HepG2 (cell line): ENCODE measurements around the gene B4GALT1. TPM values are rescaled to one million over a fixed set of nuclear protein-coding genes. Genes with fewer than 3 reads are reported as not detected.

Experiments
- CBX1 ChIP-seq: IDR thresholded peaks from one replicate; pipeline ENCODE4 v1.6.1; 2016; ENCODE audit warnings: antibody characterized with exemption, low read depth
- EEA1 ChIP-seq: sonication (generic); formaldehyde crosslinking; IDR thresholded peaks from 2 replicates; pipeline ENCODE4 v1.5.1; 2020; ENCODE audit warnings: mild to moderate bottlenecking, missing genetic modification reagents, borderline replicate concordance
- FOXA3 ChIP-seq: IDR thresholded peaks from 2 replicates; pipeline ENCODE4 v1.6.1; 2016; ENCODE audit warnings: missing genetic modification reagents, missing compliant biosample characterization
- HDAC1 ChIP-seq: sonication (generic); formaldehyde crosslinking; IDR thresholded peaks from 2 replicates; pipeline ENCODE4 v1.5.1; 2020; ENCODE audit warnings: mild to moderate bottlenecking, missing genetic modification reagents
- HOXA7 ChIP-seq: sonication (generic); formaldehyde crosslinking; IDR thresholded peaks from 2 replicates; pipeline ENCODE4 v1.8.1; 2022; ENCODE audit warnings: mild to moderate bottlenecking, missing genetic modification reagents, moderate library complexity
- KLF11 ChIP-seq: IDR thresholded peaks from 2 replicates; pipeline ENCODE4 v1.6.1; 2016; ENCODE audit warnings: missing compliant biosample characterization
- NCOR1 ChIP-seq: fragments of 200-600 bp; sonication (generic); IDR thresholded peaks from 2 replicates; pipeline ENCODE4 v1.7.0; 2017; ENCODE audit warnings: antibody characterized with exemption, low read length, borderline replicate concordance
- RELA ChIP-seq: sonication (generic); formaldehyde crosslinking; IDR thresholded peaks from 2 replicates; pipeline ENCODE4 v1.4.0; 2020; ENCODE audit warnings: missing genetic modification reagents
- SALL1 ChIP-seq: sonication (generic); formaldehyde crosslinking; IDR thresholded peaks from 2 replicates; pipeline ENCODE4 v1.8.0; 2022; ENCODE audit warnings: mild to moderate bottlenecking, missing genetic modification reagents
- TEAD3 ChIP-seq: optimal IDR thresholded peaks from 2 replicates; pipeline ENCODE3; 2016; ENCODE audit warnings: borderline replicate concordance
- ZFP91 ChIP-seq: sonication (generic); formaldehyde crosslinking; IDR thresholded peaks from 2 replicates; pipeline ENCODE4 v1.9.0; 2022; ENCODE audit warnings: missing genetic modification reagents, mild to moderate bottlenecking, borderline replicate concordance
- ZNF138 ChIP-seq: sonication (generic); formaldehyde crosslinking; IDR thresholded peaks from 2 replicates; pipeline ENCODE4 v1.5.0; 2020; ENCODE audit warnings: mild to moderate bottlenecking, low read depth, missing genetic modification reagents
- ZNF510 ChIP-seq: sonication (generic); formaldehyde crosslinking; IDR thresholded peaks from 2 replicates; pipeline ENCODE4 v1.4.0; 2020; ENCODE audit warnings: low read depth, mild to moderate bottlenecking, missing genetic modification reagents
- ZNF720 ChIP-seq: sonication (generic); formaldehyde crosslinking; IDR thresholded peaks from 2 replicates; pipeline ENCODE4 v1.4.0; 2020; ENCODE audit warnings: missing genetic modification reagents
- ZNF766 ChIP-seq: sonication (generic); formaldehyde crosslinking; IDR thresholded peaks from 2 replicates; pipeline ENCODE4 v1.5.0; 2020; ENCODE audit warnings: missing genetic modification reagents, borderline replicate concordance
- polyA plus RNA-seq, 8 experiments: library from polyadenylated mRNA; depleted of rRNA in 3 of 8; stranded (reverse) in 7 of 8; unstranded in 1 of 8; fragments of >200 nt; fragmentation: Illumina TruSeq in 4 of 8; extraction: Trizol in 4 of 8; gene quantifications; 2 replicates each; pipeline versions ENCODE4 v1.2.1 to v1.2.3, GENCODE V29; 2011 to 2016; ENCODE audit warnings: low read depth in 4 of 8, missing spikeins in 1 of 8, mixed read lengths in 1 of 8; ENCODE audit not compliant: insufficient read depth in 1 of 8
- total RNA-seq, 5 experiments: library from RNA; depleted of rRNA; stranded (reverse); fragments of >200 nt; fragmentation: Illumina TruSeq; extraction: Trizol; gene quantifications; 2 replicates each; pipeline ENCODE4 v1.2.3, GENCODE V29; 2016; ENCODE audit warnings: low read depth in 1 of 5
- TF ChIP-seq, protein P1 (sequence below): sonication (generic); formaldehyde crosslinking; IDR thresholded peaks from 2 replicates; pipeline ENCODE4 v1.8.0; 2022; ENCODE audit warnings: mild to moderate bottlenecking, missing genetic modification reagents, moderate library complexity
- TF ChIP-seq, protein P2 (sequence below): sonication (generic); formaldehyde crosslinking; IDR thresholded peaks from 2 replicates; pipeline ENCODE4 v1.4.0; 2020; ENCODE audit warnings: missing genetic modification reagents, low read depth, mild to moderate bottlenecking, borderline replicate concordance
- TF ChIP-seq, protein P3 (sequence below): IDR thresholded peaks from 2 replicates; pipeline ENCODE4 v1.6.1; 2016; ENCODE audit warnings: low read depth, control low read depth
- TF ChIP-seq, protein P4 (sequence below): sonication (generic); formaldehyde crosslinking; IDR thresholded peaks from 2 replicates; pipeline ENCODE4 v1.4.0; 2020; ENCODE audit warnings: mild to moderate bottlenecking, missing genetic modification reagents, borderline replicate concordance
- TF ChIP-seq, protein P5 (sequence below): sonication (generic); formaldehyde crosslinking; IDR thresholded peaks from 2 replicates; pipeline ENCODE4 v1.4.0; 2020; ENCODE audit warnings: missing genetic modification reagents, borderline replicate concordance

Gene B4GALT1
- total and polyA plus RNA-seq, 2 of the 13 experiments (the other 11 are each of a cell fraction or from before 2014, with no cell fraction given) = 15.7 to 33.5 TPM

- TF ChIP-seq, protein P1, sequence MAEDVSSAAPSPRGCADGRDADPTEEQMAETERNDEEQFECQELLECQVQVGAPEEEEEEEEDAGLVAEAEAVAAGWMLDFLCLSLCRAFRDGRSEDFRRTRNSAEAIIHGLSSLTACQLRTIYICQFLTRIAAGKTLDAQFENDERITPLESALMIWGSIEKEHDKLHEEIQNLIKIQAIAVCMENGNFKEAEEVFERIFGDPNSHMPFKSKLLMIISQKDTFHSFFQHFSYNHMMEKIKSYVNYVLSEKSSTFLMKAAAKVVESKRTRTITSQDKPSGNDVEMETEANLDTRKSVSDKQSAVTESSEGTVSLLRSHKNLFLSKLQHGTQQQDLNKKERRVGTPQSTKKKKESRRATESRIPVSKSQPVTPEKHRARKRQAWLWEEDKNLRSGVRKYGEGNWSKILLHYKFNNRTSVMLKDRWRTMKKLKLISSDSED (CRISPR knock-in tag) = no peak
- TF ChIP-seq, protein P2, sequence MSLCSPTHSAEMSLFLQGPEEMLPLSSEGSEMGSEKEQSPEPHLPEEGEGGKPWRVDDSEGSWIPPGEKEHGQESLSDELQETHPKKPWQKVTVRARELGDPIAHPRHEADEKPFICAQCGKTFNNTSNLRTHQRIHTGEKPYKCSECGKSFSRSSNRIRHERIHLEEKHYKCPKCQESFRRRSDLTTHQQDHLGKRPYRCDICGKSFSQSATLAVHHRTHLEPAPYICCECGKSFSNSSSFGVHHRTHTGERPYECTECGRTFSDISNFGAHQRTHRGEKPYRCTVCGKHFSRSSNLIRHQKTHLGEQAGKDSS (CRISPR knock-in tag) = no peak
- no peak for TF ChIP-seq HOXA7 (CRISPR knock-in tag)
- TF ChIP-seq, protein P3, sequence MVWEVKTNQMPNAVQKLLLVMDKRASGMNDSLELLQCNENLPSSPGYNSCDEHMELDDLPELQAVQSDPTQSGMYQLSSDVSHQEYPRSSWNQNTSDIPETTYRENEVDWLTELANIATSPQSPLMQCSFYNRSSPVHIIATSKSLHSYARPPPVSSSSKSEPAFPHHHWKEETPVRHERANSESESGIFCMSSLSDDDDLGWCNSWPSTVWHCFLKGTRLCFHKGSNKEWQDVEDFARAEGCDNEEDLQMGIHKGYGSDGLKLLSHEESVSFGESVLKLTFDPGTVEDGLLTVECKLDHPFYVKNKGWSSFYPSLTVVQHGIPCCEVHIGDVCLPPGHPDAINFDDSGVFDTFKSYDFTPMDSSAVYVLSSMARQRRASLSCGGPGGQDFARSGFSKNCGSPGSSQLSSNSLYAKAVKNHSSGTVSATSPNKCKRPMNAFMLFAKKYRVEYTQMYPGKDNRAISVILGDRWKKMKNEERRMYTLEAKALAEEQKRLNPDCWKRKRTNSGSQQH (CRISPR knock-in tag) = no peak
- peak; percentile 71 for TF ChIP-seq FOXA3 (CRISPR knock-in tag)
- TF ChIP-seq KLF11 (CRISPR knock-in tag) = no peak
- TF ChIP-seq, protein P4, sequence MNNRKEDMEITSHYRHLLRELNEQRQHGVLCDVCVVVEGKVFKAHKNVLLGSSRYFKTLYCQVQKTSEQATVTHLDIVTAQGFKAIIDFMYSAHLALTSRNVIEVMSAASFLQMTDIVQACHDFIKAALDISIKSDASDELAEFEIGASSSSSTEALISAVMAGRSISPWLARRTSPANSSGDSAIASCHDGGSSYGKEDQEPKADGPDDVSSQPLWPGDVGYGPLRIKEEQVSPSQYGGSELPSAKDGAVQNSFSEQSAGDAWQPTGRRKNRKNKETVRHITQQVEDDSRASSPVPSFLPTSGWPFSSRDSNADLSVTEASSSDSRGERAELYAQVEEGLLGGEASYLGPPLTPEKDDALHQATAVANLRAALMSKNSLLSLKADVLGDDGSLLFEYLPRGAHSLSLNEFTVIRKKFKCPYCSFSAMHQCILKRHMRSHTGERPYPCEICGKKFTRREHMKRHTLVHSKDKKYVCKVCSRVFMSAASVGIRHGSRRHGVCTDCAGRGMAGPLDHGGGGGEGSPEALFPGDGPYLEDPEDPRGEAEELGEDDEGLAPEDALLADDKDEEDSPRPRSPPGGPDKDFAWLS (CRISPR knock-in tag) = no peak
- TF ChIP-seq ZNF138 (CRISPR knock-in tag) = no peak
- TF ChIP-seq ZNF766 (CRISPR knock-in tag) = no peak
- peak; percentile 19 for TF ChIP-seq TEAD3 (CRISPR knock-in tag)
- TF ChIP-seq HDAC1 = peak; percentile 37; the same call in 1 of the 2 replicates
- TF ChIP-seq, protein P5, sequence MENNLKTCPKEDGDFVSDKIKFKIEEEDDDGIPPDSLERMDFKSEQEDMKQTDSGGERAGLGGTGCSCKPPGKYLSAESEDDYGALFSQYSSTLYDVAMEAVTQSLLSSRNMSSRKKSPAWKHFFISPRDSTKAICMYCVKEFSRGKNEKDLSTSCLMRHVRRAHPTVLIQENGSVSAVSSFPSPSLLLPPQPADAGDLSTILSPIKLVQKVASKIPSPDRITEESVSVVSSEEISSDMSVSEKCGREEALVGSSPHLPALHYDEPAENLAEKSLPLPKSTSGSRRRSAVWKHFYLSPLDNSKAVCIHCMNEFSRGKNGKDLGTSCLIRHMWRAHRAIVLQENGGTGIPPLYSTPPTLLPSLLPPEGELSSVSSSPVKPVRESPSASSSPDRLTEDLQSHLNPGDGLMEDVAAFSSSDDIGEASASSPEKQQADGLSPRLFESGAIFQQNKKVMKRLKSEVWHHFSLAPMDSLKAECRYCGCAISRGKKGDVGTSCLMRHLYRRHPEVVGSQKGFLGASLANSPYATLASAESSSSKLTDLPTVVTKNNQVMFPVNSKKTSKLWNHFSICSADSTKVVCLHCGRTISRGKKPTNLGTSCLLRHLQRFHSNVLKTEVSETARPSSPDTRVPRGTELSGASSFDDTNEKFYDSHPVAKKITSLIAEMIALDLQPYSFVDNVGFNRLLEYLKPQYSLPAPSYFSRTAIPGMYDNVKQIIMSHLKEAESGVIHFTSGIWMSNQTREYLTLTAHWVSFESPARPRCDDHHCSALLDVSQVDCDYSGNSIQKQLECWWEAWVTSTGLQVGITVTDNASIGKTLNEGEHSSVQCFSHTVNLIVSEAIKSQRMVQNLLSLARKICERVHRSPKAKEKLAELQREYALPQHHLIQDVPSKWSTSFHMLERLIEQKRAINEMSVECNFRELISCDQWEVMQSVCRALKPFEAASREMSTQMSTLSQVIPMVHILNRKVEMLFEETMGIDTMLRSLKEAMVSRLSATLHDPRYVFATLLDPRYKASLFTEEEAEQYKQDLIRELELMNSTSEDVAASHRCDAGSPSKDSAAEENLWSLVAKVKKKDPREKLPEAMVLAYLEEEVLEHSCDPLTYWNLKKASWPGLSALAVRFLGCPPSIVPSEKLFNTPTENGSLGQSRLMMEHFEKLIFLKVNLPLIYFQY (CRISPR knock-in tag) = no peak
- TF ChIP-seq CBX1 = no peak
- no peak for TF ChIP-seq RELA (CRISPR knock-in tag)
- TF ChIP-seq ZNF510 (CRISPR knock-in tag) = no peak
- TF ChIP-seq NCOR1 = no peak
- no peak for TF ChIP-seq EEA1 (CRISPR knock-in tag)
- no peak for TF ChIP-seq ZNF720 (CRISPR knock-in tag)
- TF ChIP-seq ZFP91 (CRISPR knock-in tag) = 0 out of 2 replicates have a peak, but pooled peaks have one; percentile 22
- peak; percentile 58 for TF ChIP-seq SALL1 (CRISPR knock-in tag)
Measured at GRCh38 chr9:33082128-33082527, 85.0 kb downstream of the B4GALT1 start (continued).
